Activated CD8-positive, alpha-beta T cell treated with anti-CD3 and anti-CD28 coated beads for 36 hours (primary cell): ENCODE results near the gene ALDH3A2. TPM values are rescaled to one million over a fixed set of nuclear protein-coding genes. Genes with fewer than 3 reads are reported as not detected.
A peak's percentile ranks its signal among the peaks of the same experiment; 100 is the strongest.

Experiments used
- ATAC-seq: fragments of 200-7000 bp; cut with Tn5 transposase; one replicate; pipeline ENCODE4 v1.10.0; 2021; ENCODE audit warnings: mild to moderate bottlenecking, moderate library complexity
- CTCF ChIA-PET: fragments of 350-600 bp; sonication (Branson Sonifier 250); formaldehyde crosslinking; loops from one replicate; lab custom pipeline; 2021; ENCODE audit warnings: antibody characterized with exemption; lab: Charles Lee
- POLR2A ChIA-PET: fragments of 350-600 bp; sonication (Branson Sonifier 250); formaldehyde crosslinking; loops from one replicate; lab custom pipeline; 2021; ENCODE audit warnings: antibody characterized with exemption; lab: Charles Lee
- DNase-seq: peaks from one replicate; pipeline ENCODE4 v3.0.0-alpha.2; 2020
- H3K27ac Mint-ChIP-seq: one replicate; pipeline ENCODE4 v1.8.0; 2021; ENCODE audit warnings: mild to moderate bottlenecking, mixed read lengths
- H3K27me3 Mint-ChIP-seq: one replicate; pipeline ENCODE4 v1.8.0; 2021; ENCODE audit warnings: mixed read lengths
- H3K36me3 Mint-ChIP-seq: one replicate; pipeline ENCODE4 v1.8.0; 2021; ENCODE audit warnings: low read depth, mixed read lengths
- H3K4me1 Mint-ChIP-seq: one replicate; pipeline ENCODE4 v1.8.0; 2021; ENCODE audit warnings: low read depth, mixed read lengths
- H3K4me3 Mint-ChIP-seq: one replicate; pipeline ENCODE4 v1.8.0; 2021; ENCODE audit warnings: mild to moderate bottlenecking, moderate library complexity, mixed read lengths
- H3K9me3 Mint-ChIP-seq: one replicate; pipeline ENCODE4 v1.8.0; 2021; ENCODE audit warnings: mixed read lengths
- intact Hi-C: fragments of 100-400 bp; cut with micrococcal nuclease; formaldehyde crosslinking; loops from one replicate; pipeline ENCODE4 v1.10.0; 2022
- total RNA-seq, 2 experiments: library from RNA; stranded (reverse); gene quantifications; one replicate each; pipeline ENCODE4 v1.2.3, GENCODE V29; 2021
- TF ChIP-seq, protein P1 (sequence below): fragments of 200-600 bp; IDR thresholded peaks from one replicate; pipeline ENCODE4 v1.8.0; 2022; ENCODE audit warnings: antibody characterized with exemption, mild to moderate bottlenecking

Gene ALDH3A2
- total RNA-seq, 2 experiments from 2014 or later = 17.6 to 20.3 TPM

DNA sequence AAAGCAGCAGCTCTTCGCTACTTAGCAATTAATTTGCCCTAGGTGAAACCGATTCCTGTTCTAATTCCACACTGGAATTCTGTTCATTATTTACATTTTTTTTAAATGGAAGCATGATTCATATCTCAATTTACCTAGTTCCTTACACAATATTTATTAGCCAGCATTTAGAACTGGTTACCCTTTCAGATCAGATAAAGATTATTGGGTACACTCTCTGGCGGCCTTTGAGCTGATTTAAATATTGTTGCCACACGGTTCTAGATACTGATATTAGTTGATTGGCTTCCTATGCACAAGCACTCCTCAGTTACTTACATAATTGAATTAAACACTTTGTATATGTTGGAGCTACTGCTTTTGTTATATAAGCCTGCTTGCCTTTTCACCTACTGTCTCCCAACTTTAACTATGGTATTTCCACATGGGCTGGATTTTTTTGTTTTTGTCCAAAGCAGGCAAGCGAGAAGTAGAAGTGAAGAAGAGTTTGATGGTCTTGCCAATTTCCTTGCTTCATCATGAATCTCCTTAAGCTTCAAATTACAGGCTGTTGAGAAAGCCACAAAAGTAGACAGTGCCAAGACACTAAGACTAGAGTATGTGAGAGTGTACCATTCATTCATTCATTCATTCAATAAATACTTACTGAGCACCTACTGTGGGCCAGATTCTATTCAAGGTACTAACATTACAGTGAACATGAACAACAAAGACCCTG lies 3.9 kb upstream of the ALDH3A2 start:
- Mint-ChIP-seq H3K27ac (no peak overlapping the region), H3K36me3 (no peaks in the 10 kb centered on the region), H3K9me3 (no peaks in the 10 kb centered on the region), H3K27me3 (peaks cover under 1% of the 10 kb centered on the region), H3K4me1 (peaks cover 33% of the 10 kb centered on the region), H3K4me3 (no peak overlapping the region)
- TF ChIP-seq, protein P1, sequence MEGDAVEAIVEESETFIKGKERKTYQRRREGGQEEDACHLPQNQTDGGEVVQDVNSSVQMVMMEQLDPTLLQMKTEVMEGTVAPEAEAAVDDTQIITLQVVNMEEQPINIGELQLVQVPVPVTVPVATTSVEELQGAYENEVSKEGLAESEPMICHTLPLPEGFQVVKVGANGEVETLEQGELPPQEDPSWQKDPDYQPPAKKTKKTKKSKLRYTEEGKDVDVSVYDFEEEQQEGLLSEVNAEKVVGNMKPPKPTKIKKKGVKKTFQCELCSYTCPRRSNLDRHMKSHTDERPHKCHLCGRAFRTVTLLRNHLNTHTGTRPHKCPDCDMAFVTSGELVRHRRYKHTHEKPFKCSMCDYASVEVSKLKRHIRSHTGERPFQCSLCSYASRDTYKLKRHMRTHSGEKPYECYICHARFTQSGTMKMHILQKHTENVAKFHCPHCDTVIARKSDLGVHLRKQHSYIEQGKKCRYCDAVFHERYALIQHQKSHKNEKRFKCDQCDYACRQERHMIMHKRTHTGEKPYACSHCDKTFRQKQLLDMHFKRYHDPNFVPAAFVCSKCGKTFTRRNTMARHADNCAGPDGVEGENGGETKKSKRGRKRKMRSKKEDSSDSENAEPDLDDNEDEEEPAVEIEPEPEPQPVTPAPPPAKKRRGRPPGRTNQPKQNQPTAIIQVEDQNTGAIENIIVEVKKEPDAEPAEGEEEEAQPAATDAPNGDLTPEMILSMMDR = no peak
- ChIA-PET CTCF (interaction anchor here (1.1 to 2.0 kb wide), 6 partner anchors 10 to 131 kb away, joined by 3 to 6 read pairs (median 4); no protein-coding TSS in a partner anchor), POLR2A (interaction anchor here (0.6 kb wide), 1 partner anchor 182 kb away, joined by 3 read pairs; no protein-coding TSS in a partner anchor)
- no peak for DNase-seq
- no peak for ATAC-seq
- intact Hi-C loops = loop anchor here (5.0 kb wide), 1 partner anchor 132 kb away; no protein-coding TSS in a partner anchor

DNA sequence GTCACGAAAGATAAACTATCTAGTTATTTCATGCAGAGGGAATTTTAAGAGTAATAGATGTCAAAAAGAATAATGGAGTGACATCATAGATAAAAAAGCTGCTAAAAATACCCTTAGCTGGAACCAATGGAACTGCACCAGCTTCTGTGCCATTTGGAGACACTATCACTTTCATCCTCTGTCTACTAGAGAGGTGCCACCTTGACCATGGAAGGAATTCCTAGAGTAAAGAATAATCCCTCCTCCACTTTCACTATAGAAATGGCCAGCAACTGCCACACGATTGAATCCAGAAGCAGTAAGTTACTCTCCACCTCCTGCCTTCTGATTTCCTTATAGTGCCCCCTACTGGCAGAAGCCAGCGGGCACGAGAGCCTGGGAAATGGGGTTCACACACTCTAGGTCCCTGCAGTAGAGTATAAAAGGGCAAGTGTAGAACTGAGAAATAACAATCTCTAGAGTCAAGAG lies 2.8 kb upstream of the ALDH3A2 start:
- no peaks in the 10 kb centered on the region for H3K27me3 Mint-ChIP-seq
- H3K9me3 Mint-ChIP-seq = no peaks in the 10 kb centered on the region
- ATAC-seq (no peak), DNase-seq (peak; percentile 71)
- ChIA-PET CTCF (interaction anchor here (0.9 to 3.9 kb wide), 12 partner anchors 10 to 283 kb away, joined by 3 to 18 read pairs (median 4); partner anchors contain the start of genes B9D1 and SLC47A1), POLR2A (no interaction called here)
- H3K4me1 Mint-ChIP-seq = peaks cover 41% of the 10 kb centered on the region
- H3K27ac Mint-ChIP-seq = no peak overlapping the region
- intact Hi-C loops = loop anchor here (5.0 kb wide), 1 partner anchor 133 kb away; no protein-coding TSS in a partner anchor
- no peak overlapping the region for H3K4me3 Mint-ChIP-seq
- H3K36me3 Mint-ChIP-seq = no peaks in the 10 kb centered on the region
- TF ChIP-seq, protein P1 = peak; percentile 71

DNA sequence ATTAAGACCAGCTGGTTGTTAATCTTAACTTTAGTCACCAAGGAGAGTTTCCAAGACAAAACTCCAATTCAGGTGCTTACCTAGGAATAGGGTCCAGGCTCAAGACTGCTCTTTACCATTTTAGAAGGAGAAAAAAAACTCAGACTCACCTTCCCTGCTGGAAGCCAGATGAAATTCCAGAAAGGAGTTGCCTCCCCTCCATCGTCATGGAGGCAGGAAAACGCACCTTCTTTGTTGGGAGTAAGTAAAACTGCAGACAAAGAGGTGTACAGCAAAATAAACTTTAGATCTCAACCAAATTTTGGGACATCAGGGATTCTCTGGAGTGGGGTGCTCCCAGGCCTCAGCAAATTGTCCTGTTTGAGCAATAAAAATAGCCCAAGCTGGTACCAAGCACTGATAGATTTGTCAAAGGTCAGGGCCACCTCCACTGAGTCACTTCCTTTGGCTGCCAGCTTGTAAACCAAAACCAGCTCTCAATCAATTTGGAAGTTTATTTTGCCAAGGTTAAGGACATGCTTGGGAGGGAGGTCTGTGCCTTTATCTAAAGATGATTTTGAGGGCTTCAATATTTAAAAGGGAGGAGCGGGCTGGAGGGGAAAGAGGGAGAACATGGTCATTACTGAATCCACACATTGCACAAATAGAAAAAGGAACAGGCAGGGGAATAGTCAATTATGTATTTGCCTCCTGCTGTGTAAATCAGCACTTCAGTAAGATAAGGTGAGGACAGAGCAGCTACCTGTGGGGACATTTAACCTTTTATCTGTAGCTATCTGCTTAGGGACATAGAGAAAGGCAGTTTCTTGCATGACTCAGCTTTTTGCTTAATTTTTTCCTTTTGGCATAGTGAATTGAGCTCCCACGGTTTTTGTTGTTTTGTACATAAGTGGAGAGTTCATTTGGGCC lies 1.5 kb upstream of the ALDH3A2 start:
- TF ChIP-seq, protein P1 = no peak
- Mint-ChIP-seq H3K9me3 (no peaks in the 10 kb centered on the region), H3K27me3 (no peaks in the 10 kb centered on the region), H3K4me1 (peaks cover 46% of the 10 kb centered on the region), H3K36me3 (peaks cover 4% of the 10 kb centered on the region), H3K27ac (peak overlapping the region; percentile 89), H3K4me3 (peak overlapping the region; percentile 88)
- POLR2A ChIA-PET = interaction anchor here (1.0 to 1.6 kb wide), 5 partner anchors 9 to 116 kb away, joined by 3 to 5 read pairs (median 3); partner anchors contain the start of gene SLC47A1
- DNase-seq = peak; percentile 48
- ATAC-seq = no peak
- intact Hi-C loops = loop anchor here (5.0 kb wide), 1 partner anchor 135 kb away; no protein-coding TSS in a partner anchor
- CTCF ChIA-PET = interaction anchor here (0.5 to 3.9 kb wide), 16 partner anchors 9 to 284 kb away, joined by 3 to 18 read pairs (median 4); partner anchors contain the start of genes B9D1, MAPK7 and SLC47A1

DNA sequence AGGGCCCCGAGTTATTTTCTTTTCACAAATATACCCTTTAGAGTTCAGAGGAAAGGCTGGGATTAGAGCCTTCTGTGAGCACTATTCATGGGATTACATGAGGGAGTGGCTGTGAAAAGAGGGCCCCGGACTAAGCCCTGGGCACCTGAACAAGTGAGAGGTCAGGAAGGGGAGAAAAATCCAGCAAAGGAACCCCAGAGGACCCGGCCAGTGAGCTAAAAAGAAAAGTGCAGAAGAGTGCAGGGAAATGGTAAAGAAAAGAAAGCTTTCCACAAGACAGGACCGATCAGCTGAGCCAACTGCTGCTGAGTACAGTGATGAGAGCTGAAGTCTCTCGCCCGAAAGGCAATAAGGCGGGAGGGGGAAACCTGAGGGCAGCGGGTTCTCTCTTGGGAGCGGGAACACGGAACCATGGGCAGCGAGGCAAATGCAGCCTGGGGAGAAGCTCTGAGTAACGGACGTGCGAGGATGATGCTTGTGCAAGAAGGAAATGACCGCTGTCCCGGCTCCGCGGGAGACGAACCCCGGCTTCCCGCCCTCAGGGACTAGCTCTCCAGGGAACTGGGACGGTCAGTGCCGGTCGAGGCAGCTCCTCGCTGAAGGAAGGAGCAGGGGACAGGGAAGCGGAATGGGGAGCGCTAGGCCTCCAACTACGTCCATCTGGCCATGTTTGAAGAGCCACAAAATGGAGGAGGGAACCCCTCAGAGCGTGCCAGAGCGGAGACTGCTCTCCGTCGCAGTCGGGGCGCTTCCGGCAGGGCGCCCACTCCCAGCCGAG lies 665 bp upstream of the ALDH3A2 start:
- Mint-ChIP-seq H3K4me3 (peak overlapping the region; percentile 88), H3K36me3 (peaks cover 9% of the 10 kb centered on the region), H3K27ac (peak overlapping the region; percentile 89), H3K27me3 (no peaks in the 10 kb centered on the region), H3K4me1 (peaks cover 40% of the 10 kb centered on the region), H3K9me3 (no peaks in the 10 kb centered on the region)
- CTCF ChIA-PET = interaction anchor here (0.5 to 3.9 kb wide), 15 partner anchors 8 to 285 kb away, joined by 3 to 18 read pairs (median 4); partner anchors contain the start of genes B9D1, MAPK7 and SLC47A1
- ATAC-seq (peak; percentile 66), DNase-seq (peak; percentile 37)
- TF ChIP-seq, protein P1 = no peak
- intact Hi-C loops = loop anchor here (5.0 kb wide), 1 partner anchor 136 kb away; no protein-coding TSS in a partner anchor
- POLR2A ChIA-PET = interaction anchor here (0.7 to 1.6 kb wide), 7 partner anchors 8 to 285 kb away, joined by 3 to 5 read pairs (median 4); partner anchors contain the start of genes B9D1 and SLC47A1
